HEK293 (cell line): ENCODE data around the gene KRTAP5-8.
"Not testable (repeated sequence)": the region's sequence is repeated elsewhere in the genome, so short reads cannot be mapped to it uniquely, and the experiment has no call there.

Experiments
- CTCF ChIA-PET: fragments of 350-600 bp; formaldehyde crosslinking; extraction: SDS; loops from one replicate; lab custom pipeline; 2021; ENCODE audit warnings: antibody characterized with exemption; lab: Yijun Ruan, JAX
- POLR2A ChIA-PET: fragments of 300-600 bp; formaldehyde crosslinking; extraction: SDS; loops from one replicate; lab custom pipeline; 2020; ENCODE audit warnings: antibody characterized with exemption, inconsistent platforms; lab: Yijun Ruan, JAX
- H3K27ac ChIP-seq: fragments of 200-500 bp; sonication (Bioruptor generic); 2 replicates; pipeline ENCODE4 v1.5.1; 2014; ENCODE audit warnings: low read depth, low read length, control low read depth, inconsistent platforms; ENCODE audit errors: extremely low read depth
- H3K36me3 ChIP-seq, 2 experiments: fragments of 200-500 bp in 1 of 2; sonication (Bioruptor generic) in 1 of 2; 1 replicate in 1 of 2; 2 replicates in 1 of 2; pipeline ENCODE4 v1.5.1; 2014 to 2017; ENCODE audit warnings: inconsistent platforms in 2 of 2, low read length in 2 of 2; ENCODE audit not compliant: control insufficient read depth in 2 of 2, insufficient read depth in 1 of 2
- H3K4me1 ChIP-seq: fragments of 200-500 bp; sonication (Bioruptor generic); 2 replicates; pipeline ENCODE4 v1.5.1; 2014; ENCODE audit warnings: mild to moderate bottlenecking, low read length, inconsistent platforms; ENCODE audit not compliant: control insufficient read depth, insufficient read depth
- H3K4me3 ChIP-seq: 2 replicates; pipeline ENCODE4 v1.5.1; 2011; ENCODE audit warnings: low read depth, mild to moderate bottlenecking, control low read depth, low read length, moderate library complexity
- H3K9me3 ChIP-seq: fragments of 200-500 bp; sonication (Bioruptor generic); 2 replicates; pipeline ENCODE4 v1.5.1; 2014; ENCODE audit warnings: low read depth, low read length, inconsistent platforms; ENCODE audit not compliant: control insufficient read depth, insufficient read depth
- HOXA7 ChIP-seq: sonication (generic); formaldehyde crosslinking; IDR thresholded peaks from 2 replicates; pipeline ENCODE4 v1.8.1; 2022; ENCODE audit warnings: missing genetic modification reagents, borderline replicate concordance
- PATZ1 ChIP-seq: fragments of 450-650 bp; formaldehyde crosslinking; IDR thresholded peaks from 2 replicates; pipeline ENCODE4 v1.5.1; 2016; ENCODE audit warnings: missing biosample characterization, missing genetic modification characterization
- PRDM4 ChIP-seq: fragments of 450-650 bp; formaldehyde crosslinking; IDR thresholded peaks from 2 replicates; pipeline ENCODE4 v1.5.1; 2017; ENCODE audit warnings: missing biosample characterization, missing genetic modification characterization
- WT1 ChIP-seq: fragments of 450-650 bp; formaldehyde crosslinking; IDR thresholded peaks from 2 replicates; pipeline ENCODE4 v1.5.1; 2016; ENCODE audit warnings: missing biosample characterization, missing genetic modification characterization
- YY2 ChIP-seq: fragments of 450-650 bp; formaldehyde crosslinking; IDR thresholded peaks from 2 replicates; pipeline ENCODE4 v1.5.1; 2016; ENCODE audit warnings: missing biosample characterization, missing genetic modification characterization
- ZFP3 ChIP-seq: fragments of 450-650 bp; formaldehyde crosslinking; IDR thresholded peaks from 2 replicates; pipeline ENCODE4 v1.5.1; 2016; ENCODE audit warnings: low read depth, missing biosample characterization, missing genetic modification characterization
- ZIC2 ChIP-seq: fragments of 450-650 bp; formaldehyde crosslinking; IDR thresholded peaks from 2 replicates; pipeline ENCODE4 v1.5.1; 2016; ENCODE audit warnings: missing biosample characterization, missing genetic modification characterization
- ZNF132 ChIP-seq: fragments of 450-650 bp; formaldehyde crosslinking; IDR thresholded peaks from 2 replicates; pipeline ENCODE4 v1.5.1; 2017; ENCODE audit warnings: missing biosample characterization, missing genetic modification characterization, borderline replicate concordance
- ZNF138 ChIP-seq: fragments of 450-650 bp; formaldehyde crosslinking; IDR thresholded peaks from 2 replicates; pipeline ENCODE4 v1.5.1; 2016; ENCODE audit warnings: missing biosample characterization, missing genetic modification characterization, borderline replicate concordance
- ZNF214 ChIP-seq: fragments of 450-650 bp; formaldehyde crosslinking; IDR thresholded peaks from 2 replicates; pipeline ENCODE4 v1.5.1; 2017; ENCODE audit warnings: missing biosample characterization, mild to moderate bottlenecking, missing genetic modification characterization, borderline replicate concordance
- ZNF266 ChIP-seq: fragments of 450-650 bp; formaldehyde crosslinking; IDR thresholded peaks from 2 replicates; pipeline ENCODE4 v1.5.1; 2016; ENCODE audit warnings: missing biosample characterization, missing genetic modification characterization, low read depth
- ZNF391 ChIP-seq: fragments of 450-650 bp; formaldehyde crosslinking; IDR thresholded peaks from 2 replicates; pipeline ENCODE4 v1.5.1; 2016; ENCODE audit warnings: low read depth, missing biosample characterization, missing genetic modification characterization, borderline replicate concordance
- ZNF510 ChIP-seq: fragments of 450-650 bp; formaldehyde crosslinking; IDR thresholded peaks from 2 replicates; pipeline ENCODE4 v1.5.1; 2018; ENCODE audit warnings: mild to moderate bottlenecking, missing genetic modification characterization, missing biosample characterization; ENCODE audit not compliant: insufficient replicate concordance
- ZNF555 ChIP-seq: fragments of 450-650 bp; formaldehyde crosslinking; conservative IDR thresholded peaks from 2 replicates; pipeline ENCODE4 v1.5.1; 2017; ENCODE audit warnings: missing biosample characterization, mild to moderate bottlenecking, missing genetic modification characterization, inconsistent platforms
- ZNF580 ChIP-seq: fragments of 450-650 bp; formaldehyde crosslinking; IDR thresholded peaks from 2 replicates; pipeline ENCODE4 v1.5.1; 2016; ENCODE audit warnings: missing biosample characterization, missing genetic modification characterization
- ZNF677 ChIP-seq: fragments of 450-650 bp; IDR thresholded peaks from 2 replicates; pipeline ENCODE4 v1.5.0; 2018; ENCODE audit warnings: missing biosample characterization, mild to moderate bottlenecking, missing genetic modification characterization, moderate library complexity
- ZNF707 ChIP-seq: fragments of 450-650 bp; formaldehyde crosslinking; IDR thresholded peaks from 2 replicates; pipeline ENCODE4 v1.5.1; 2016; ENCODE audit warnings: missing biosample characterization, missing genetic modification characterization
- ZXDB ChIP-seq: fragments of 450-650 bp; formaldehyde crosslinking; IDR thresholded peaks from 2 replicates; pipeline ENCODE4 v1.5.1; 2016; ENCODE audit warnings: missing biosample characterization, missing genetic modification characterization
- TF ChIP-seq, protein P1 (sequence below): fragments of 450-650 bp; formaldehyde crosslinking; IDR thresholded peaks from 2 replicates; pipeline ENCODE4 v1.5.1; 2016; ENCODE audit warnings: missing biosample characterization, missing genetic modification characterization, borderline replicate concordance

KRTAP5-8 gene

DNA sequence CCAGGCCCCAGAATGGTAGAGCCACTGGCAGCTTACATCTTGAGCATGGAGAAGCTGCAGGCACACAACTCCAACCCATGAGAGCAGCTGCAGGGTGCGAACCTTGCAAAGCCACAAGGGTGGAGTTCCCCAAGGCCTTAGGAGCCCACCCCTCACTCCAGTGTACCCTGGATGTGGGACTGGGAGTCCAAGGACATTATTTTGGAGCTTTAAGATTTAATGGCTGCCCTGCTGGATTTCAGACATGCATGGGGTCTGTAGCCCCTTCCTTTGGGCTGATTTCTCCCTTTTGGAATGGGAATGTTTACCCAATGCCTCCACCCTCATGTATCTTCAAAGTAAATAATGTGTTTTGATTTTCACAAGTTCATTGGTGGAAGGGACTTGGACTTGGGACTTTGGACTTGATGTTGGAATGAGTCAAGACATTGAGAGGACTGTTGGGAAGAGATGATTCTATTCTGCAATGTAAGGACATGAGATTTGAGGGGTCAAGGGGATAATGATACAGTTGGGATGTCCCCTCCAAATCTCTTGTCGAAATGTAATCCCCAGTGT lies 11.8 kb upstream of the KRTAP5-8 start:
- no peaks in the 10 kb centered on the region for H3K9me3 ChIP-seq
- H3K4me3 ChIP-seq, result no peak overlapping the region
- H3K4me1 ChIP-seq, result no peaks in the 10 kb centered on the region
- POLR2A ChIA-PET, result no interaction called here
- CTCF ChIA-PET, result no interaction called here
- H3K36me3 ChIP-seq, result no peaks in the 10 kb centered on the region
- H3K27ac ChIP-seq, result no peak overlapping the region
- TF ChIP-seq, protein P1, sequence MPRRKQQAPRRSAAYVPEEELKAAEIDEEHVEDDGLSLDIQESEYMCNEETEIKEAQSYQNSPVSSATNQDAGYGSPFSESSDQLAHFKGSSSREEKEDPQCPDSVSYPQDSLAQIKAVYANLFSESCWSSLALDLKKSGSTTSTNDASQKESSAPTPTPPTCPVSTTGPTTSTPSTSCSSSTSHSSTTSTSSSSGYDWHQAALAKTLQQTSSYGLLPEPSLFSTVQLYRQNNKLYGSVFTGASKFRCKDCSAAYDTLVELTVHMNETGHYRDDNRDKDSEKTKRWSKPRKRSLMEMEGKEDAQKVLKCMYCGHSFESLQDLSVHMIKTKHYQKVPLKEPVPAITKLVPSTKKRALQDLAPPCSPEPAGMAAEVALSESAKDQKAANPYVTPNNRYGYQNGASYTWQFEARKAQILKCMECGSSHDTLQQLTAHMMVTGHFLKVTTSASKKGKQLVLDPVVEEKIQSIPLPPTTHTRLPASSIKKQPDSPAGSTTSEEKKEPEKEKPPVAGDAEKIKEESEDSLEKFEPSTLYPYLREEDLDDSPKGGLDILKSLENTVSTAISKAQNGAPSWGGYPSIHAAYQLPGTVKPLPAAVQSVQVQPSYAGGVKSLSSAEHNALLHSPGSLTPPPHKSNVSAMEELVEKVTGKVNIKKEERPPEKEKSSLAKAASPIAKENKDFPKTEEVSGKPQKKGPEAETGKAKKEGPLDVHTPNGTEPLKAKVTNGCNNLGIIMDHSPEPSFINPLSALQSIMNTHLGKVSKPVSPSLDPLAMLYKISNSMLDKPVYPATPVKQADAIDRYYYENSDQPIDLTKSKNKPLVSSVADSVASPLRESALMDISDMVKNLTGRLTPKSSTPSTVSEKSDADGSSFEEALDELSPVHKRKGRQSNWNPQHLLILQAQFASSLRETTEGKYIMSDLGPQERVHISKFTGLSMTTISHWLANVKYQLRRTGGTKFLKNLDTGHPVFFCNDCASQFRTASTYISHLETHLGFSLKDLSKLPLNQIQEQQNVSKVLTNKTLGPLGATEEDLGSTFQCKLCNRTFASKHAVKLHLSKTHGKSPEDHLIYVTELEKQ (tag by site-specific recombination), result no peak
- TF ChIP-seq ZNF266 (tag by site-specific recombination) (no peak), PRDM4 (tag by site-specific recombination) (no peak), ZNF132 (tag by site-specific recombination) (no peak), ZNF555 (tag by site-specific recombination) (no peak), PATZ1 (tag by site-specific recombination) (no peak), ZFP3 (no peak), WT1 (tag by site-specific recombination) (no peak), ZNF580 (tag by site-specific recombination) (no peak), YY2 (tag by site-specific recombination) (no peak), ZNF677 (tag by site-specific recombination) (no peak), ZXDB (tag by site-specific recombination) (no peak), ZNF510 (tag by site-specific recombination) (no peak), ZNF138 (tag by site-specific recombination) (no peak), ZNF214 (tag by site-specific recombination) (no peak), ZIC2 (no peak), ZNF707 (tag by site-specific recombination) (no peak), ZNF391 (no peak), HOXA7 (CRISPR knock-in tag) (no peak)

- H3K27ac ChIP-seq, H3K4me3 ChIP-seq, H3K36me3 ChIP-seq, H3K4me1 ChIP-seq, POLR2A ChIA-PET, H3K9me3 ChIP-seq: not testable (repeated sequence)
- CTCF ChIA-PET, result interaction anchor here (0.7 kb wide), 1 partner anchor 23 kb away, joined by 3 read pairs; no protein-coding TSS in a partner anchor
Measured at GRCh38 chr11:71526796-71527575, 10.8 kb upstream of the KRTAP5-8 start, which contains the start of gene KRTAP5-7. Gene KRTAP5-7 (plus strand): TSS chr11:71527267. CDS start chr11:71527301, 34 bp downstream.
